GM10266 (cell line): ENCODE results near the gene MDK.
A peak's percentile ranks its signal among the peaks of the same experiment; 100 is the strongest.

ENCODE experiments used
- DNase-seq: peaks from one replicate; pipeline ENCODE4 v3.0.0; 2012; ENCODE audit errors: extremely low spot score
- CTCF ChIP-seq: IDR thresholded peaks from 2 replicates; pipeline ENCODE4 v1.5.1; 2012; ENCODE audit warnings: mild to moderate bottlenecking, low read depth; ENCODE audit not compliant: control insufficient read depth, insufficient read depth; ENCODE audit errors: missing control alignments

MDK gene

GRCh38 chr11:46388619-46389449 lies 7.4 kb downstream of the MDK start:
- DNase-seq: peak; percentile 37
- TF ChIP-seq CTCF: peak; percentile 21

- peak; percentile 93 for TF ChIP-seq CTCF
- peak; percentile 92 for DNase-seq
Measured at GRCh38 chr11:46389450-46390330, 8.2 kb downstream of the MDK start.

- no peak for TF ChIP-seq CTCF
- DNase-seq: peak; percentile 56
Measured at GRCh38 chr11:46390331-46391171, 9.1 kb downstream of the MDK start.

- peak; percentile 67 for DNase-seq
- no peak for TF ChIP-seq CTCF
Measured at GRCh38 chr11:46391186-46391577, 9.7 kb downstream of the MDK start.

GRCh38 chr11:46391578-46392420 lies 10.3 kb downstream of the MDK start, which contains the start of gene CHRM4:
CHRM4 (minus strand) TSS chr11:46391776; CDS start chr11:46386557, 5,219 bp downstream.
- DNase-seq: peak; percentile 91
- TF ChIP-seq CTCF: peak; percentile 57

- DNase-seq: peak; percentile 96
- TF ChIP-seq CTCF: no peak
Measured at GRCh38 chr11:46392421-46393230, 11.2 kb downstream of the MDK start.
